T-helper 9 cell (primary cell): ENCODE data around the gene ZBTB17.
"Not testable (repeated sequence)": the region's sequence is repeated elsewhere in the genome, so short reads cannot be mapped to it uniquely, and the experiment has no call there.

Source experiments
- DNase-seq: peaks from one replicate; pipeline ENCODE4 v3.0.0-alpha.2; 2020

ZBTB17 gene

DNA sequence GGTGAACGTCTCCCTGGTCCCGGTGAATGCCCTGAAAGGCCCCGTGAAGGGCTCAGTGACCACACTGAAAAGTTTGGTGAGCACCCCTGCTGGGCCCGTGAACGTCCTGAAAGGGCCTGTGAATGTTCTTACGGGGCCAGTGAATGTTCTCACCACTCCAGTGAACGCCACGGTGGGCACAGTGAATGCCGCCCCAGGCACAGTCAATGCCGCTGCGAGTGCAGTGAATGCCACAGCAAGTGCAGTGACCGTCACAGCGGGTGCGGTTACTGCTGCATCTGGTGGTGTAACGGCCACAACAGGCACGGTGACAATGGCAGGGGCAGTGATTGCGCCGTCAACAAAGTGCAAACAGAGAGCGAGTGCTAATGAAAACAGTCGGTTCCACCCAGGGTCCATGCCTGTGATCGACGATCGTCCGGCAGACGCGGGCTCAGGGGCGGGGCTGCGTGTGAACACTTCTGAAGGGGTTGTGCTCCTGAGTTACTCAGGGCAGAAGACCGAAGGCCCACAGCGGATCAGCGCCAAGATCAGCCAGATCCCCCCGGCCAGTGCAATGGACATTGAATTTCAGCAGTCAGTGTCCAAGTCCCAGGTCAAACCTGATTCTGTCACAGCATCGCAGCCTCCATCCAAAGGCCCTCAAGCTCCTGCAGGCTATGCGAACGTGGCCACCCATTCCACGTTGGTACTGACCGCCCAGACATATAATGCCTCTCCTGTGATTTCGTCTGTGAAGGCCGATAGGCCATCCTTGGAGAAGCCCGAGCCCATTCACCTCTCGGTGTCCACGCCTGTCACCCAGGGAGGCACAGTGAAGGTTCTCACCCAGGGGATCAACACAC is 41.5 kb downstream of the ZBTB17 start:
- DNase-seq, result no peak

- no peak for DNase-seq
These were observed 42.2 kb downstream of the ZBTB17 start for GRCh38 chr1:15933684-15934083.

GRCh38 chr1:15932612-15933011 is 43.3 kb downstream of the ZBTB17 start:
- no peak for DNase-seq

- DNase-seq, result no peak
These were observed 44.0 kb downstream of the ZBTB17 start for GRCh38 chr1:15931884-15932283.

GRCh38 chr1:15931401-15931800 is 44.5 kb downstream of the ZBTB17 start:
- no peak for DNase-seq

DNA sequence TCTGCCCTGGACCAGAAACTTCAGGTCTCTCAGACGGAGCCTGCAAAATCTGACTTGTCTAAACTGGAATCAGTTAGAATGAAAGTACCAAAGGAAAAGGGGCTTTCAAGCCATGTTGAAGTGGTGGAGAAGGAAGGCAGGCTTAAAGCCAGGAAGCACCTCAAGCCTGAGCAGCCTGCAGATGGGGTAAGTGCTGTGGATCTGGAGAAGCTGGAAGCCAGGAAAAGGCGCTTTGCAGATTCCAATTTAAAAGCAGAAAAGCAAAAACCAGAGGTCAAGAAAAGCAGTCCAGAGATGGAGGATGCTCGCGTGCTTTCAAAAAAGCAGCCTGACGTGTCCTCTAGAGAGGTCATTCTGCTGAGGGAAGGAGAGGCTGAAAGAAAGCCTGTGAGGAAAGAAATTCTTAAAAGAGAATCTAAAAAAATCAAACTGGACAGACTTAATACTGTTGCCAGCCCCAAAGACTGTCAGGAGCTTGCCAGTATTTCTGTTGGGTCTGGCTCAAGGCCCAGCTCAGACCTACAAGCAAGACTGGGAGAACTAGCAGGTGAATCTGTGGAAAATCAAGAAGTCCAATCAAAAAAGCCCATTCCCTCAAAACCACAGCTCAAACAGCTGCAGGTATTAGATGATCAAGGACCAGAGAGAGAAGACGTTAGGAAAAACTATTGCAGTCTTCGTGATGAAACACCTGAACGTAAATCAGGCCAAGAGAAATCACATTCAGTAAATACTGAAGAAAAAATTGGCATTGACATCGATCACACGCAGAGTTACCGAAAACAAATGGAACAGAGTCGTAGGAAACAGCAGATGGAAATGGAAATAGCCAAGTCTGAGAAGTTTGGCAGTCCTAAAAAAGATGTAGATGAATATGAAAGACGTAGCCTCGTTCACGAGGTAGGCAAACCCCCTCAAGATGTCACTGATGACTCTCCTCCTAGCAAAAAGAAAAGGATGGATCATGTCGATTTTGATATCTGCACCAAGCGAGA is 46.6 kb downstream of the ZBTB17 start:
- no peak for DNase-seq

DNA sequence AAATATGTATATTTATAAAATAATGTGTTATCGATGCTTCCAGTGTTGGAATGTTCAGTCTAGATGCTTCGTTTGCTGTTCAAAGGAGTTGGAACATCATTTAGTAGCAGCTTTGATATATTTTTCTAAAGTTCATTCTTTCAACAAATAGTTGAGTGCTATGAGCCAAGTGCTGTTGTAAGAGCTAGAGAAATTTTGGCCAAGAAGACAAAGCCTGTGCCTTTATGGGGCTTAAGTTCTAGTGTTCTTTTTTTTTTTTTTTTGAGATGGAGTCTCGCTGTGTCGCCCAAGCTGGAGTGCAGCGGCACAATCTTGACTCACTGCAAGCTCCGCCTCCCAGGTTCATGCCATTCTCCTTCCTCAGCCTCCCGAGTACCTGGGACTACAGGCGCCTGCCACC is 49.5 kb downstream of the ZBTB17 start:
- not testable (repeated sequence) for DNase-seq

- DNase-seq, result no peak
These were observed 52.7 kb downstream of the ZBTB17 start for GRCh38 chr1:15923241-15923640.

DNA sequence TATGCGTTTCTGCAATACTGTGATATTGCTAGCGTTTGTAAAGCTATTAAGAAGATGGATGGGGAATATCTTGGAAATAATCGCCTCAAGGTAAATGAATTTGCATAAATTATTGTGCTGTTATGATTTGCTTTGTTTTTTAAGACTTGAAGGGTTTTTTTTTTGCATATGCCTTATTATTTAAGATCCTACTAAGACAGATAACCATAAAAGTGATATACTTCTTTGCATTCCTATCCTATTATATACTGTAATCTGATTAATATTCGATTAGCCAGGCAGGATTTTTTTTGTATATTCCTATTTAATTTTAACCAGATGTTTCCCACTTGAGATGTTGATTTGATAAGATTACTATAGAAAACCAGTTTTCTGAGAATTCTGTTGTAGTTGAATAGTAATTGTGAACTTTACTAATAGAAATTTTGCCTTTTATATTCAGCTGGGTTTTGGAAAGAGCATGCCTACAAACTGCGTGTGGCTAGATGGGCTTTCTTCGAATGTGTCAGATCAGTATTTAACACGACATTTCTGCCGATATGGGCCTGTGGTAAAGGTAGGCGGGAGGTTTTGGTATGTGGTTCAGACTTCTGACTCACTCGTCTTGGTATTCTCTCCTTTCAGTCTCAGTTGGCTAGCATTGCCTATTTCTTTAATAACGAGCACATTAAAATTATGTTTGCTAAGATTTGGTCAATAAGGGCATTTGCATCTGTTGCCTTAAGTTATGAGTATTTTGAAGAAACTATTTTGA is 56.8 kb downstream of the ZBTB17 start:
- DNase-seq, result no peak

GRCh38 chr1:15916916-15917315 is 59.0 kb downstream of the ZBTB17 start:
- no peak for DNase-seq

GRCh38 chr1:15916417-15916816 is 59.5 kb downstream of the ZBTB17 start:
- DNase-seq, result no peak

GRCh38 chr1:15915991-15916390 is 59.9 kb downstream of the ZBTB17 start:
- DNase-seq, result no peak

- DNase-seq, result not testable (repeated sequence)
These were observed 62.3 kb downstream of the ZBTB17 start for GRCh38 chr1:15913607-15914006.

DNA sequence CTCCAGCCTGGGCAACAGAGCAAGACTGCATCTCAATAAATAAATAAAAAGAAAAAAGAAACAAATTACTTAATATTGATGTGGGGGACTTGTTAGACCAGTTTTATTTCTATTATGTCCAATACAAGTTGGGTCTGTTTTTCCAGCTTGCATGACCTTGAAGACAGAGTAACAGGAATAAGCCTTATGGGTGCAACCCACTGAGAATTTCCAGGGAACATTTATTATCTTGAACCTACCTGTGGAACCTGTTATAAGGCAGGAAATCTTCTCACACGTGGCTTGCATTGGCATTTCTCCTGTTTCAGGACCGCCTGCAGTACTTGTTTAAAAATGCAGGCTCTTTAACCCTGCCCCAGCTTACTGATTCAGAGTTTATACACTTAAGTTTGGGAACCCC is 64.0 kb downstream of the ZBTB17 start:
- DNase-seq, result no peak

- no peak for DNase-seq
These were observed 64.8 kb downstream of the ZBTB17 start for GRCh38 chr1:15911141-15911540.

- no peak for DNase-seq
These were observed 67.3 kb downstream of the ZBTB17 start for GRCh38 chr1:15908597-15908996.

DNA sequence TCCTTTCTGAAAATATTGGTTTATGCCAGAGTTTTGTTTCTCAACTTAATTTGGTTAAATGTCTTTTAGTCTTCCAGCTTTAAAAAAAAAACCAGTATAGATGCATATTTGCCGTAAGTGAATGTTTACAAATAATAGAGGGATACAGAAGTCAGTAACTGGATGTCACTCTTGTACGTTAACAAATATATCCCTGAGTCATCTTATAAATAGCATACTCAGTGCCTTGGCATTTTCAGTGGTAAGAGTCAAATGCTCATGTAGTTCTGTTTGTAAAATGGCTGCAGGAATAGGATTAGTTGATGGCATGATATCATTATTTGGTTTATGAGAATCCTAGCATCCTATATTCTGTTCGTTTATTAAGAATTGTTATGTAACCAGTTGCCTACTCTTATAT is 73.0 kb downstream of the ZBTB17 start:
- DNase-seq, result no peak

GRCh38 chr1:15900662-15901279 is 75.1 kb downstream of the ZBTB17 start:
- no peak for DNase-seq

GRCh38 chr1:15899266-15899665 is 76.6 kb downstream of the ZBTB17 start:
- DNase-seq, result no peak

GRCh38 chr1:15896841-15897610 is 78.9 kb downstream of the ZBTB17 start:
- not testable (repeated sequence) for DNase-seq

DNA sequence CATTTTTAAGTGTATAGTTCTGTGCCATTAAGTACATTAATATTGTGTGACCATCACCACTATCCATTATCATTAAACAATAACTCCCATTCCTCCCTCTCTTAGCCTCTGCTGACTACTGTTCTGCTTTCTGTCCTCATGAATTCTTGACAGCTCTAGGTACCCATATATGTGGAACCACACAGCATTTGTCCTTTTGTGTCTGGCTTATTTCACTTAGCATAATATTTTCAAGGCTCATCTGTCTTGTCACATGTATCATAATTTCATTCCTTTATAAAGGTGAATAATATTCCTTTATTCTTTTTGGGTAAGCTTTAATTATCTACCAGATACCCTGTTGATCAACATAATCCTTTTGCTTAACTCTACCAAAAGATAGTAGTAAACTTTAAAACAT is 80.7 kb downstream of the ZBTB17 start:
- DNase-seq, result no peak
